ENCODE results near the gene L1CAM. TPM values are rescaled to one million over a fixed set of nuclear protein-coding genes. Genes with fewer than 3 reads are reported as not detected.
"Not testable (repeated sequence)": the region's sequence is repeated elsewhere in the genome, so short reads cannot be mapped to it uniquely, and the experiment has no call there.

Gene L1CAM
- total RNA-seq, 1 donor from 2014 or later: 16.6 TPM

GRCh38 chrX:153818571-153819383 is 67.2 kb downstream of the L1CAM start:
- H3K27ac Mint-ChIP-seq (ENCODE audit: unreplicated experiment): peak overlapping the region; percentile 58

GRCh38 chrX:153818064-153818463 is 67.9 kb downstream of the L1CAM start:
- H3K4me1 Mint-ChIP-seq (ENCODE audit: unreplicated experiment); DNase-seq (ENCODE audit: extremely low spot score, unreplicated experiment): not testable (repeated sequence)

More at GRCh38 chrX:153818571-153819383, 67.2 kb downstream of the L1CAM start:
- no peak for TF ChIP-seq CTCF (IDR thresholded peaks at IDR 0.05)
- Mint-ChIP-seq H3K4me1 (ENCODE audit: unreplicated experiment) (peaks cover 4% of the 10 kb centered on the region), H3K36me3 (ENCODE audit: unreplicated experiment) (no peaks in the 10 kb centered on the region), H3K9me3 (ENCODE audit: unreplicated experiment) (no peaks in the 10 kb centered on the region), H3K4me3 (ENCODE audit: unreplicated experiment) (peak overlapping the region; percentile 55), H3K27me3 (ENCODE audit: unreplicated experiment) (no peaks in the 10 kb centered on the region)
- DNase-seq (ENCODE audit: extremely low spot score, unreplicated experiment): peak; percentile 84

GRCh38 chrX:153816831-153817690 is 68.9 kb downstream of the L1CAM start:
- Mint-ChIP-seq H3K36me3 (ENCODE audit: unreplicated experiment) (no peaks in the 10 kb centered on the region), H3K4me3 (ENCODE audit: unreplicated experiment) (no peak overlapping the region), H3K27me3 (ENCODE audit: unreplicated experiment) (no peaks in the 10 kb centered on the region), H3K9me3 (ENCODE audit: unreplicated experiment) (no peaks in the 10 kb centered on the region), H3K27ac (ENCODE audit: unreplicated experiment) (no peak overlapping the region), H3K4me1 (ENCODE audit: unreplicated experiment) (peaks cover 4% of the 10 kb centered on the region)
- no peak for DNase-seq (ENCODE audit: extremely low spot score, unreplicated experiment)
- no peak for TF ChIP-seq CTCF (IDR thresholded peaks at IDR 0.05)

More at GRCh38 chrX:153818064-153818463, 67.9 kb downstream of the L1CAM start:
- H3K9me3 Mint-ChIP-seq (ENCODE audit: unreplicated experiment); H3K4me3 Mint-ChIP-seq (ENCODE audit: unreplicated experiment); H3K27me3 Mint-ChIP-seq (ENCODE audit: unreplicated experiment); H3K27ac Mint-ChIP-seq (ENCODE audit: unreplicated experiment); H3K36me3 Mint-ChIP-seq (ENCODE audit: unreplicated experiment): not testable (repeated sequence)

GRCh38 chrX:153814591-153815315 is 71.2 kb downstream of the L1CAM start:
- DNase-seq (ENCODE audit: extremely low spot score, unreplicated experiment): no peak
- H3K36me3 Mint-ChIP-seq (ENCODE audit: unreplicated experiment): no peaks in the 10 kb centered on the region
- H3K4me1 Mint-ChIP-seq (ENCODE audit: unreplicated experiment): peaks cover 4% of the 10 kb centered on the region
- H3K9me3 Mint-ChIP-seq (ENCODE audit: unreplicated experiment): no peaks in the 10 kb centered on the region
- H3K27ac Mint-ChIP-seq (ENCODE audit: unreplicated experiment): no peak overlapping the region
- H3K4me3 Mint-ChIP-seq (ENCODE audit: unreplicated experiment): no peak overlapping the region
- no peak for TF ChIP-seq CTCF (IDR thresholded peaks at IDR 0.05)
- no peaks in the 10 kb centered on the region for H3K27me3 Mint-ChIP-seq (ENCODE audit: unreplicated experiment)

- H3K27ac Mint-ChIP-seq (ENCODE audit: unreplicated experiment): no peak overlapping the region
- DNase-seq (ENCODE audit: extremely low spot score, unreplicated experiment): no peak
- H3K36me3 Mint-ChIP-seq (ENCODE audit: unreplicated experiment): no peaks in the 10 kb centered on the region
- no peaks in the 10 kb centered on the region for H3K4me1 Mint-ChIP-seq (ENCODE audit: unreplicated experiment)
- H3K4me3 Mint-ChIP-seq (ENCODE audit: unreplicated experiment): no peak overlapping the region
- no peaks in the 10 kb centered on the region for H3K27me3 Mint-ChIP-seq (ENCODE audit: unreplicated experiment)
- no peak for TF ChIP-seq CTCF (IDR thresholded peaks at IDR 0.05)
- H3K9me3 Mint-ChIP-seq (ENCODE audit: unreplicated experiment): no peaks in the 10 kb centered on the region
Measured at GRCh38 chrX:153813161-153813560, 72.8 kb downstream of the L1CAM start.

Measured in osteocyte (in vitro differentiated cells).